PC-3 (cell line): Measurements from ENCODE around the gene SGCD.

Experiments
- CTCF ChIP-seq: fragments of 300-600 bp; sonication (generic); conservative IDR thresholded peaks from 2 replicates; pipeline ENCODE4 v1.5.1; 2017; ENCODE audit warnings: antibody characterized with exemption, low read depth, mild to moderate bottlenecking, low read length
- EZH2 ChIP-seq: fragments of 300-600 bp; sonication (generic); IDR thresholded peaks from one replicate; pipeline ENCODE4 v1.6.1; 2017; ENCODE audit warnings: antibody characterized with exemption, mild to moderate bottlenecking, low read length; ENCODE audit not compliant: unreplicated experiment

GRCh38 chr5:156438076-156438475 lies 111.1 kb downstream of the SGCD start:
- no peak for TF ChIP-seq CTCF
- no peak for TF ChIP-seq EZH2
